CD4-positive, alpha-beta T cell treated with Interleukin-1 beta for 1 hour (primary cell): Measurements from ENCODE around the gene TSPAN10.
A peak's percentile ranks its signal among the peaks of the same experiment; 100 is the strongest.

Source experiments
- DNase-seq, 2 donors: peaks; one replicate each; pipeline ENCODE4 v3.0.0-alpha.2; 2020 to 2022

Gene TSPAN10

GRCh38 chr17:81665205-81666091 lies 28.5 kb downstream of the TSPAN10 start:
- DNase-seq, result peak; percentile 34 to 43

GRCh38 chr17:81666092-81666341 lies 29.0 kb downstream of the TSPAN10 start:
- peak in 1 of 2 donors; percentile 19 for DNase-seq

- DNase-seq, result peak; percentile 91 to 92
Measured at GRCh38 chr17:81666342-81667191, 29.6 kb downstream of the TSPAN10 start, which contains the start of the genes CCDC137 and OXLD1. Gene CCDC137 (plus strand): TSS chr17:81666737. CDS start chr17:81666767, 30 bp downstream. Gene OXLD1 (minus strand): TSS chr17:81666605. CDS start chr17:81666577, 28 bp downstream.

GRCh38 chr17:81667754-81668153 lies 30.8 kb downstream of the TSPAN10 start:
- DNase-seq, result no peak

GRCh38 chr17:81672504-81672903 lies 35.5 kb downstream of the TSPAN10 start:
- DNase-seq, result no peak

- DNase-seq, result no peak
Measured at GRCh38 chr17:81672954-81673353, 36.0 kb downstream of the TSPAN10 start.

- DNase-seq, result no peak
Measured at GRCh38 chr17:81673561-81674258, 36.7 kb downstream of the TSPAN10 start.

GRCh38 chr17:81675515-81676221 lies 38.7 kb downstream of the TSPAN10 start:
- peak; percentile 39 to 41 for DNase-seq

- DNase-seq, result no peak
Measured at GRCh38 chr17:81676906-81677305, 39.9 kb downstream of the TSPAN10 start.

- DNase-seq, result no peak
Measured at GRCh38 chr17:81680150-81680549, 43.2 kb downstream of the TSPAN10 start.

GRCh38 chr17:81681672-81682071 lies 44.7 kb downstream of the TSPAN10 start:
- DNase-seq, result no peak

- no peak for DNase-seq
Measured at GRCh38 chr17:81682565-81683207, 45.7 kb downstream of the TSPAN10 start.

GRCh38 chr17:81683208-81683583 lies 46.2 kb downstream of the TSPAN10 start:
- DNase-seq, result no peak

- peak; percentile 98 to 99 for DNase-seq
Measured at GRCh38 chr17:81683584-81684441, 46.8 kb downstream of the TSPAN10 start, which contains the start of the genes ARL16 and HGS. Gene ARL16 (minus strand): TSS chr17:81683797. CDS start chr17:81683753, 44 bp downstream. Gene HGS (plus strand): TSS chr17:81684011. CDS start chr17:81684067, 56 bp downstream.

- DNase-seq, result peak in 1 of 2 donors; percentile 56
Measured at GRCh38 chr17:81684442-81684911, 47.5 kb downstream of the TSPAN10 start.

- no peak for DNase-seq
Measured at GRCh38 chr17:81685108-81685507, 48.1 kb downstream of the TSPAN10 start.

GRCh38 chr17:81686614-81687013 lies 49.6 kb downstream of the TSPAN10 start:
- DNase-seq, result no peak

- DNase-seq, result no peak
Measured at GRCh38 chr17:81687770-81688541, 51.0 kb downstream of the TSPAN10 start.

- no peak for DNase-seq
Measured at GRCh38 chr17:81688616-81689015, 51.6 kb downstream of the TSPAN10 start.

GRCh38 chr17:81690066-81690465 lies 53.1 kb downstream of the TSPAN10 start:
- no peak for DNase-seq
